HL-60 (cell line): ENCODE results near the gene SLC10A2.

Experiments
- GABPA ChIP-seq: IDR thresholded peaks from 2 replicates; pipeline ENCODE4 v1.6.1; 2012; ENCODE audit warnings: low read depth
- POLR2AphosphoS5 ChIP-seq: IDR thresholded peaks from 2 replicates; pipeline ENCODE4 v1.6.1; 2012; ENCODE audit warnings: low read depth
- TF ChIP-seq, protein P1 (sequence below): IDR thresholded peaks from one replicate; pipeline ENCODE4 v1.5.1; 2011; ENCODE audit warnings: low read length, control low read depth, inconsistent platforms; ENCODE audit not compliant: insufficient read depth

DNA sequence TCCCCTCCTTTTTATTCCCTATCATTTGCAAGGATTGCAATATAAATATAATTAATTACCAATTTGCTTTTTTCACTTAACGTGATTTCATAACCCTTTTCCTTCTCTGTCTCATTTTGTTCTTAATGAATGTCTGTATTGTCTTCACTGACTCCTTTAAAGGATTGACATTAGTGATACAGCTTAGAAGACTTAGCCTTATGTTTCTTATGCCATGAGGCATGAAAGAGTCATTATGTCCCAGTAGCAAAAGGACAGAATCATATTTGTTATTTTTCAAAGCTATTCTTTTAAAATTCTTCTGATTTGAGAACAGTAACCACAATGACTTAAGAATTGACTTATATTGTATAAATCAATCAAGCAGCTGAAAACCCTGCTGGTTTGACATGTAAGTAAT is 26.2 kb downstream of the SLC10A2 start:
- TF ChIP-seq, protein P1, sequence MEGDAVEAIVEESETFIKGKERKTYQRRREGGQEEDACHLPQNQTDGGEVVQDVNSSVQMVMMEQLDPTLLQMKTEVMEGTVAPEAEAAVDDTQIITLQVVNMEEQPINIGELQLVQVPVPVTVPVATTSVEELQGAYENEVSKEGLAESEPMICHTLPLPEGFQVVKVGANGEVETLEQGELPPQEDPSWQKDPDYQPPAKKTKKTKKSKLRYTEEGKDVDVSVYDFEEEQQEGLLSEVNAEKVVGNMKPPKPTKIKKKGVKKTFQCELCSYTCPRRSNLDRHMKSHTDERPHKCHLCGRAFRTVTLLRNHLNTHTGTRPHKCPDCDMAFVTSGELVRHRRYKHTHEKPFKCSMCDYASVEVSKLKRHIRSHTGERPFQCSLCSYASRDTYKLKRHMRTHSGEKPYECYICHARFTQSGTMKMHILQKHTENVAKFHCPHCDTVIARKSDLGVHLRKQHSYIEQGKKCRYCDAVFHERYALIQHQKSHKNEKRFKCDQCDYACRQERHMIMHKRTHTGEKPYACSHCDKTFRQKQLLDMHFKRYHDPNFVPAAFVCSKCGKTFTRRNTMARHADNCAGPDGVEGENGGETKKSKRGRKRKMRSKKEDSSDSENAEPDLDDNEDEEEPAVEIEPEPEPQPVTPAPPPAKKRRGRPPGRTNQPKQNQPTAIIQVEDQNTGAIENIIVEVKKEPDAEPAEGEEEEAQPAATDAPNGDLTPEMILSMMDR: no peak
- no peak for TF ChIP-seq POLR2AphosphoS5
- TF ChIP-seq GABPA: no peak
